HL-60 (cell line): ENCODE data around the gene TNIK.

Source experiments
- CTCF ChIP-seq: IDR thresholded peaks from one replicate; pipeline ENCODE4 v1.5.1; 2011; ENCODE audit warnings: low read length, control low read depth, inconsistent platforms; ENCODE audit not compliant: insufficient read depth
- GABPA ChIP-seq: IDR thresholded peaks from 2 replicates; pipeline ENCODE4 v1.6.1; 2012; ENCODE audit warnings: low read depth
- SPI1 ChIP-seq: IDR thresholded peaks from 2 replicates; pipeline ENCODE4 v1.6.1; 2012; ENCODE audit warnings: low read depth, mild to moderate bottlenecking, borderline replicate concordance

- TF ChIP-seq SPI1 (no peak), CTCF (no peak), GABPA (no peak)
Measured at GRCh38 chr3:171415070-171415469, 45.1 kb downstream of the TNIK start.
